ENCODE data around the gene JUNB.

GRCh38 chr19:12790628-12791344 is 500 bp upstream of the JUNB start:
- TF ChIP-seq, protein P1, sequence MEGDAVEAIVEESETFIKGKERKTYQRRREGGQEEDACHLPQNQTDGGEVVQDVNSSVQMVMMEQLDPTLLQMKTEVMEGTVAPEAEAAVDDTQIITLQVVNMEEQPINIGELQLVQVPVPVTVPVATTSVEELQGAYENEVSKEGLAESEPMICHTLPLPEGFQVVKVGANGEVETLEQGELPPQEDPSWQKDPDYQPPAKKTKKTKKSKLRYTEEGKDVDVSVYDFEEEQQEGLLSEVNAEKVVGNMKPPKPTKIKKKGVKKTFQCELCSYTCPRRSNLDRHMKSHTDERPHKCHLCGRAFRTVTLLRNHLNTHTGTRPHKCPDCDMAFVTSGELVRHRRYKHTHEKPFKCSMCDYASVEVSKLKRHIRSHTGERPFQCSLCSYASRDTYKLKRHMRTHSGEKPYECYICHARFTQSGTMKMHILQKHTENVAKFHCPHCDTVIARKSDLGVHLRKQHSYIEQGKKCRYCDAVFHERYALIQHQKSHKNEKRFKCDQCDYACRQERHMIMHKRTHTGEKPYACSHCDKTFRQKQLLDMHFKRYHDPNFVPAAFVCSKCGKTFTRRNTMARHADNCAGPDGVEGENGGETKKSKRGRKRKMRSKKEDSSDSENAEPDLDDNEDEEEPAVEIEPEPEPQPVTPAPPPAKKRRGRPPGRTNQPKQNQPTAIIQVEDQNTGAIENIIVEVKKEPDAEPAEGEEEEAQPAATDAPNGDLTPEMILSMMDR (IDR thresholded peaks at IDR 0.05): no peak
- TF ChIP-seq POLR2A (IDR thresholded peaks at IDR 0.05) (no peak), POLR2AphosphoS5 (IDR thresholded peaks at IDR 0.05) (no peak)

Data from gastroesophageal sphincter (tissue), 3 donors.